Stimulated activated CD8-positive, alpha-beta memory T cell treated with anti-CD3 and anti-CD28 coated beads, Interleukin-7, amount 100 ng/mL, for 1 hour (primary cell): ENCODE measurements around the gene SF1.

Source experiments
- DNase-seq, 2 donors: peaks; one replicate each; pipeline ENCODE4 v3.0.0-alpha.2; 2020; ENCODE audit warnings: low read depth in 2 of 2

SF1 gene

DNA sequence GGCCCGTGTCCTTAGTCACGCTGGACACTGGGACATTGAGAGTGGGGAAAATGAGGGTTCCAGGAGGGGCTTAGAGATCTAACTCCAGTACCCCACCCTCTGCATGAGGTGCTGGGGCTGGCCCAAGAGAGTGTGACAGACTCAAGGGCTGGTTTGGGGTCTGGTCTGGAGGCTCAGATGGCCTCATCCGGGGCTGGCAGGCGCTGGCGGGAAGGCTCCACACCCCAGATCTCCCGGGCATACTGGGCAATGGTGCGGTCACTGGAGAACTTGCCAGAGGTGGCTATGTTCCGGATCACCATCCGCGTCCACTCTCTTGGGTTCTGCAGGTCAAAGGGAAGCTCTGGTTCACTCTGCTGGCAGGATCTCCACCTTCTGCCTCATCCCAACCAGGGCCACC is 31.9 kb downstream of the SF1 start:
- DNase-seq = no peak

GRCh38 chr11:64745521-64746328 is 32.6 kb downstream of the SF1 start:
- peak; percentile 62 to 63 for DNase-seq

DNA sequence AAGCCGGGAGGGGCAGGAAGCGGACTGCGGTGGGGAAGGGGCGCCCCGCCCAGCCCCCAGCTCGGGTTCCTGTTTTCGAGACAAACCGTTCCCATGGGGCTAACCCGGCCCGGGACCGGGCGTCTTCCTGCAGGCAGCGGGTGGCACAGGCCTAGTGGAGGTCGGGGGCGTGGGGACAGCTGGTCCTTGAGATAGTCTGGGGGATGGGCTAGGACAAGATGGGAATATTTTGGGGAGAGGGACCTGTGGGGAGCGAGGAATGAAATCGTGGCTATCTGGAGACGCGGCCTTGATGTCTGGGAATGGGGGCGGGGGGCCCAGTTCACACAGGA is 33.2 kb downstream of the SF1 start:
- peak; percentile 53 to 56 for DNase-seq

DNA sequence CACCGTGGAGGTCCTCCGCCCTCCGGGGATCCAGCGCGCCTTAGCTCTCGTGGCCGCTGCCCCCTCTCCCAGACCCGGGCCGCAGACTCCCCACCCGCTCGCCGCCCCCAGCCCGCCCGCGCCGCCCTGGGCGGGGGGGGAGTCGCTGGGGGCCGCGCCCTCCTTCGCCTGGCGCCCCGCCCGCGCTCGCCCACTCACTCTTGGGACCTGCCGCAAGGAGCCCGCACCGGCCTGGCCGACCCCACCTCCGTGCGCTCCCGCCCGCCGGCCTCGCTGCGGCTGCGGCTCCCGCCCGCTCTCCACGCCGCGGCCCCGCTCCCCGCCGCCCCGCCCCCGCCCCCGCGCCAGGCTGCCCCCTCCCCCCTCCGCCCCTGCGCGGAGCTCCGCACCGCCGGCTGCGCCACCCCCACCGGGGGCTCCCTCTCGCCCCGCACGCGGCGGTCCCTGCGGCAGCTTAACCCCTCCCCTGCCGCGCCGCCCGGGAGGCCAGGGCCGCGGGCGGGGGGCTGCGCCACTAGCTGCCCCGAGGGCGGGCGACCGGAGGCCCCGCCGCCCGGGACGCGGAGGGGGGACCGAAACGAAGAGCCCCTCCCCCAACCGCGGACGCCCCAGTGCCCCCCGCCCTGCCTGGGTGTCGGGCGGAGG is 33.7 kb downstream of the SF1 start:
- DNase-seq = no peak

- peak; percentile 76 to 81 for DNase-seq
These were observed 34.5 kb downstream of the SF1 start, which contains the start of gene RASGRP2 for GRCh38 chr11:64743591-64744543. Gene RASGRP2 (minus strand): TSS chr11:64744142. CDS start chr11:64742866, 1,276 bp downstream.

DNA sequence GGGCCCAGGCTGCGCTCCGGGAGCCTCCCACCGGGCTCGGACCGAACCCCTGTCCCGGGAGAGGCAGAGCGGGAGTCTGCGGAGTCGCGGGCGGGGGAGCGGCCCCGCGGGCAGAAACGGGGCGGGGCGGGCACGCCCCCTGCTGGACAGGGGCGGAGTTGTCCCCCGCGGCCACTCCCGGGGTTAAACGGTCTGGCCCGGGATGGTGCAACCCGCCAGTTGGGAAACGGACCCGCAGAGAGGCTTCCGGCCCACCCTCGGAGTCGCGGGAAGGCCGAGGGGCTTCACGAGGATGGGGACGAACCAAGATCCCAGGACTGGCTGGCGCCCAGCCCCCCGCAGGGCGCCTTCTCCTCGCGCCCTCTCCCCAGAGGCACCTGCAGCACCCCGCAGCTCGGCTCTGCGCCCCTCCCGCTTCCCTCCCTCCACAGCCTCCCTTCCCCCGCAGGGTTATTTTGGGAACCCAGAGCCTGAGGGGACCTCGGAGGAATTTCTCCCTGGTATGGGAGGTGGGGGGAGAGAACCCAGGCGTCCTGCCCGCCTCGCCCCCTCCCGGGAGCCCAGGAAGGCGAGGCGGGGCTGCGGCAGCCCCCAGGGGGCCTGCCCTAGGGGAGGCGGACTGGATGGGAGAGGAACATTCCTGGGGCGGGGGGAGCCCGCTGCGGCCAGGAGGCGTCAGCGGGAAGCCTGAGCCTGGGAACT is 35.3 kb downstream of the SF1 start:
- peak; percentile 59 to 66 for DNase-seq

GRCh38 chr11:64742087-64742888 is 36.1 kb downstream of the SF1 start:
- no peak for DNase-seq

DNA sequence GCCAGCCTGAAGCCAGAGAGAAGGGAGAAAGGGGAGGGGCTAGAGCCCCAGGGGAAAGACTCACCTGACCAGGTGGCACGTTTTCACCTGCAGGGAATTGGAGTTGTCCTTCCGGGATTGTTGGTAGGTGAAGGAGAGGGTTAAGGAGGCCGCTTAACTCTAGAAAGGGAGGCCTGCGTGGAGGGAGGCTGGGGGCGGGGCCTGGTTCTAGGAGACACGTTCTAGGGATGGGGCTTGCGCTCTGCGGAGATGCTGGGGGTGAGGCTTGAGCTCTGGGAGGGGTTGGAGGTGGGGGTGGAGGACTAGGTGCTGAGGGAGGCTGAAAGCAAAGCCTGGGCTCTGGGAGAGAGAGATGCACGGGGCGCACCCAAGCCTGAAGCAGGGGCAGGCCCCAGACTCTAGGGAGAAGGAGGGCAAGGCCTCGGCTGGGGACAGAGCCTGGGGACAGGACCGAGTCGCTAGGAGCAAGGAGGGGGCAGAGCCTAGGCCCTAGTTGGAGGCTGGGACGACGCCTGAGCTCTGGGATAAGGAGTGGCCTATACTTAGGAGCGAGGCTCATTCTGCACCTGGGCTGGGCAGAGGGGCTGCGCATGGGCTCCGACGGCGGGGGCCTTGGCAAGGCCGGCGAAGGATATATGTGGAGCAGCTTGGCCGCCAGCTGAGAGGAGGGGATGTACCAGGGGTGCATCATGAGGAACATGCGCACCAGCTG is 36.8 kb downstream of the SF1 start:
- no peak for DNase-seq

DNA sequence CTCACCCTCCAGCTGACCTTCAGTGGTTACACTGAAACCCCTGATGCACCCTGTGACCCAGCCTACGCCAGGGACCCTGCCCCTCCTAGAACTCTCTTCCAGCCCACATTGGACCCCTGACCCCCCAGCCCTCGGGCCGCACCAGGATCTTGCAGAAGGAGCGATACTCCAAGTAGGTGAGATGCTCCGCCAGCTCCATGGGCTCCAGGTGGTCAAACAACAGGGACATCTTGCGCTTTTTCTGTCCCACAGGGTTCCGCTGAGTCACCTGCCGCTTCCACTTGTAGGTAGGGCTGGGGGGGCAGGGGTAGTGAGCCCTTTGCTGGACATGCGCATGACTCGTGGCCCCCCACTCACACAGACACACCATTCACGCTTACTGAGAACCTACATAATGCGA is 38.5 kb downstream of the SF1 start:
- DNase-seq = no peak

DNA sequence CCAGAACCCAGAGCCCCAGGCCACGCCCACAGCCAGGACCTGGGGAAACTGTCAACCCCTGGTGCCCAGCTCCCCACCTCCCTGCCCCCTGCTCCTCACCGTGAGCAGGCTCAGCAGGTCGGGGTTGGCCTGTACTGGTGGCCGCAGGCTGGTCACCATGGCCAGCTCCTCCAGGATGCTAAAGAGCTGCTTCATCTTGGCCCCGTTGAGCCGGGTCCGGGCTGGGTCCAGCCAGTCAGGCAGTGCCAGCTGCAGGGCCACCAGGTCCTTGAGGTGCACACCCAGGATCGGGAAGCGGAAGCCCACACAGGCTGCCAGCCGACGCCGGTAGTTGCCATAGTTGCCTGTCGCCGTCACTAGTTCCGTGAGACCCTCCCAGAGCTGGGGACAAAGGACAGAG is 41.7 kb downstream of the SF1 start:
- no peak for DNase-seq

GRCh38 chr11:64735725-64736259 is 42.5 kb downstream of the SF1 start:
- no peak for DNase-seq

- no peak for DNase-seq
These were observed 43.3 kb downstream of the SF1 start for GRCh38 chr11:64734811-64735724.

GRCh38 chr11:64731601-64732000 is 46.7 kb downstream of the SF1 start:
- no peak for DNase-seq

- no peak for DNase-seq
These were observed 48.4 kb downstream of the SF1 start for GRCh38 chr11:64729851-64730382.

GRCh38 chr11:64728757-64729365 is 49.5 kb downstream of the SF1 start:
- no peak for DNase-seq

DNA sequence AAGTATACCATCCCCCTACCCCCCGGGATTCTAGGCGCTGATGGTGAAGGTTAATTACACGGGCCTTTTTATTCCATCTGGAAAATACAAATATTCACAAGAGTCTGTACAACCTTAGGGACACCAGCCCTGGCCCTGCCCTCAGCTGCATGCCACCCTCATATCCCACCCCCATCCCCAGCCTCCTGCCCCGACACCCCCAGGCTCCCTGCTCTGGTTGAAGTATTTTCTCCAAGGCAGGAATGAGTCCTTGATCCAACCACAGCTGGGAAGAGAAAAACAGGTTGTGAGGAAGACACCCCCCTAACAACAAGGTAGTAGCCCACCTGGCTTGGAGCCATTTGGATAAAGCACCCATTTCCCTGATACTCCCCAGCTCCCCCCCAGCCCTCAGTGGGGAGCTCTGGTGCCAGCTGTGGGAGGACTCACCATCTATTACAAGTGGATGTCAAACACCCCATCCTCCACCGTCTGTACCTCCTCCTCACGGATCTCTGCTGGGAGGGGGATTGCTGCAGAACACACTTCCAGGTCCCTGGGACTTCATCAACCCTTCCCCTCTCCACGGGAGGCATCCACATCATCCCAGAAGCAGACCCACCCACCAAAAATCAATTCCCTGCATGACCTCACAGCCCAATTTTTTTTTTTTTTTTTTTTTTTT is 51.3 kb downstream of the SF1 start:
- DNase-seq = no peak

- DNase-seq = no peak
These were observed 52.1 kb downstream of the SF1 start for GRCh38 chr11:64726211-64726641.
